Adipocyte (in vitro differentiated cells): ENCODE results near the gene ALOX5.

Experiments
- DNase-seq: peaks from one replicate; pipeline ENCODE4 v3.0.0-alpha.2; 2015; ENCODE audit warnings: low read depth
- H3K27me3 ChIP-seq: replicated peaks from 2 replicates; pipeline ENCODE4 v1.7.0; 2013; ENCODE audit warnings: mild to moderate bottlenecking, low read length, moderate library complexity; ENCODE audit not compliant: control insufficient read depth, insufficient read depth
- H3K36me3 ChIP-seq: 2 replicates; pipeline ENCODE4 v1.7.0; 2013; ENCODE audit warnings: low read length, mild to moderate bottlenecking, moderate library complexity; ENCODE audit not compliant: control insufficient read depth, insufficient read depth, severe bottlenecking
- H3K4me1 ChIP-seq: 2 replicates; pipeline ENCODE4 v1.7.0; 2013; ENCODE audit warnings: mild to moderate bottlenecking, low read length, moderate library complexity; ENCODE audit not compliant: control insufficient read depth, insufficient read depth
- H3K4me3 ChIP-seq: 2 replicates; pipeline ENCODE4 v1.7.0; 2013; ENCODE audit warnings: mild to moderate bottlenecking, low read length, moderate library complexity
- H3K9ac ChIP-seq: 2 replicates; pipeline ENCODE4 v1.7.0; 2013; ENCODE audit warnings: mild to moderate bottlenecking, low read length, moderate library complexity
- H3K9me3 ChIP-seq: 2 replicates; pipeline ENCODE4 v1.7.0; 2013; ENCODE audit warnings: mild to moderate bottlenecking, low read length, moderate library complexity; ENCODE audit not compliant: control insufficient read depth

The ALOX5 gene

GRCh38 chr10:45487735-45488134 is 113.7 kb downstream of the ALOX5 start:
- H3K9ac ChIP-seq: no peak overlapping the region
- no peaks in the 10 kb centered on the region for H3K4me1 ChIP-seq
- no peak for DNase-seq
- peaks cover 10% of the 10 kb centered on the region for H3K36me3 ChIP-seq
- H3K4me3 ChIP-seq: no peak overlapping the region
- no peaks in the 10 kb centered on the region for H3K9me3 ChIP-seq
- H3K27me3 ChIP-seq: no peaks in the 10 kb centered on the region

- H3K9ac ChIP-seq: no peak overlapping the region
- DNase-seq: no peak
- no peaks in the 10 kb centered on the region for H3K4me1 ChIP-seq
- H3K4me3 ChIP-seq: no peak overlapping the region
- H3K27me3 ChIP-seq: no peaks in the 10 kb centered on the region
- peaks cover 10% of the 10 kb centered on the region for H3K36me3 ChIP-seq
- H3K9me3 ChIP-seq: no peaks in the 10 kb centered on the region
Measured at GRCh38 chr10:45488365-45488764, 114.3 kb downstream of the ALOX5 start.

- no peak overlapping the region for H3K4me3 ChIP-seq
- H3K9ac ChIP-seq: no peak overlapping the region
- H3K36me3 ChIP-seq: no peaks in the 10 kb centered on the region
- DNase-seq: no peak
- H3K9me3 ChIP-seq: peaks cover 4% of the 10 kb centered on the region
- H3K27me3 ChIP-seq: no peaks in the 10 kb centered on the region
- H3K4me1 ChIP-seq: no peaks in the 10 kb centered on the region
Measured at GRCh38 chr10:45490277-45490676, 116.3 kb downstream of the ALOX5 start.

- Histone ChIP-seq H3K9me3 (peaks cover 10% of the 10 kb centered on the region), H3K27me3 (no peaks in the 10 kb centered on the region), H3K9ac (no peak overlapping the region), H3K4me3 (no peak overlapping the region), H3K36me3 (no peaks in the 10 kb centered on the region), H3K4me1 (no peaks in the 10 kb centered on the region)
- no peak for DNase-seq
Measured at GRCh38 chr10:45491061-45491460, 117.0 kb downstream of the ALOX5 start.
